Activated CD4-positive, alpha-beta T cell treated with anti-CD3 and anti-CD28 coated beads for 36 hours (primary cell): ENCODE measurements around the gene SNUPN. TPM values are rescaled to one million over a fixed set of nuclear protein-coding genes. Genes with fewer than 3 reads are reported as not detected.
"Not testable (repeated sequence)": the region's sequence is repeated elsewhere in the genome, so short reads cannot be mapped to it uniquely, and the experiment has no call there.

Source experiments
- ATAC-seq: fragments of 200-7000 bp; cut with Tn5 transposase; one replicate; pipeline ENCODE4 v1.10.0; 2021; ENCODE audit warnings: mild to moderate bottlenecking, moderate library complexity
- CTCF ChIA-PET: fragments of 350-600 bp; sonication (Branson Sonifier 250); formaldehyde crosslinking; loops from one replicate; lab custom pipeline; 2021; ENCODE audit warnings: antibody characterized with exemption; lab: Charles Lee
- POLR2A ChIA-PET: fragments of 350-600 bp; sonication (Branson Sonifier 250); formaldehyde crosslinking; loops from one replicate; lab custom pipeline; 2021; ENCODE audit warnings: antibody characterized with exemption, inconsistent platforms; lab: Charles Lee
- DNase-seq: peaks from one replicate; pipeline ENCODE4 v3.0.0-alpha.2; 2020
- H3K27ac Mint-ChIP-seq: one replicate; pipeline ENCODE4 v1.8.0; 2021; ENCODE audit warnings: mixed read lengths
- H3K27me3 Mint-ChIP-seq: one replicate; pipeline ENCODE4 v1.8.0; 2021; ENCODE audit warnings: mixed read lengths
- H3K36me3 Mint-ChIP-seq: one replicate; pipeline ENCODE4 v1.8.0; 2021; ENCODE audit warnings: low read depth, mixed read lengths
- H3K4me1 Mint-ChIP-seq: one replicate; pipeline ENCODE4 v1.8.0; 2021; ENCODE audit warnings: mixed read lengths
- H3K4me3 Mint-ChIP-seq: one replicate; pipeline ENCODE4 v1.8.0; 2021; ENCODE audit warnings: mild to moderate bottlenecking, moderate library complexity, mixed read lengths
- H3K9me3 Mint-ChIP-seq: one replicate; pipeline ENCODE4 v1.8.0; 2021; ENCODE audit warnings: low read depth, mixed read lengths
- intact Hi-C, 2 experiments: fragments of 100-400 bp; cut with DNase I in 1 of 2; cut with micrococcal nuclease in 1 of 2; formaldehyde crosslinking; loops; one replicate each; pipeline versions ENCODE4 v1.14.2 to v1.15.1; 2022 to 2024; cut with DNase I, micrococcal nuclease
- total RNA-seq, 2 experiments: library from RNA; stranded (reverse); gene quantifications; one replicate each; pipeline ENCODE4 v1.2.3, GENCODE V29; 2021

SNUPN gene
- total RNA-seq, 2 experiments from 2014 or later, result 37.4 to 40.3 TPM

- H3K4me3 Mint-ChIP-seq, result peak within 1 kb of the TSS; percentile 87
- H3K4me1 Mint-ChIP-seq, result peaks cover 13% of the 10 kb centered on the region
- ChIA-PET POLR2A (interaction anchor here (0.7 kb wide), 2 partner anchors 61 to 132 kb away, joined by 3 to 6 read pairs; partner anchors contain the start of gene IMP3), CTCF (interaction anchor here (0.7 to 1.0 kb wide), 4 partner anchors 11 to 60 kb away, joined by 3 to 6 read pairs (median 4); partner anchors contain the start of gene IMP3)
- peaks cover 3% of the 10 kb centered on the region for H3K36me3 Mint-ChIP-seq
- H3K9me3 Mint-ChIP-seq, result no peaks in the 10 kb centered on the region
- peak within 1 kb of the TSS; percentile 94 for H3K27ac Mint-ChIP-seq
- DNase-seq (peak; percentile 88), ATAC-seq (peak; percentile 80)
- no peaks in the 10 kb centered on the region for H3K27me3 Mint-ChIP-seq
- intact Hi-C loops, result loop anchor here (1.0 to 5.0 kb wide), 9 partner anchors 46 to 1037 kb away; partner anchors contain the start of genes ARID3B (in 1 of the 2), C15orf39 (in 1 of the 2), IMP3 (in 1 of the 2) and MAN2C1 (in 1 of the 2)
Observed at GRCh38 chr15:75578948-75579920, 46.3 kb downstream of the SNUPN start, which contains the start of gene PTPN9. TSS of gene PTPN9 (minus strand) at chr15:75579315. CDS start at chr15:75578776, 539 bp downstream.

- intact Hi-C loops, result loop anchor here (1.0 to 5.0 kb wide), 5 partner anchors 60 to 1036 kb away; partner anchors contain the start of genes ARID3B (in 1 of the 2), C15orf39 (in 1 of the 2), MAN2C1 (in 1 of the 2) and SIN3A (in 1 of the 2)
- DNase-seq, result peak; percentile 46
- peaks cover 3% of the 10 kb centered on the region for H3K36me3 Mint-ChIP-seq
- H3K4me1 Mint-ChIP-seq, result peaks cover 22% of the 10 kb centered on the region
- CTCF ChIA-PET, result interaction anchor here (0.7 to 1.4 kb wide), 6 partner anchors 10 to 60 kb away, joined by 3 to 6 read pairs (median 4); no protein-coding TSS in a partner anchor
- no peaks in the 10 kb centered on the region for H3K9me3 Mint-ChIP-seq
- H3K27me3 Mint-ChIP-seq, result no peaks in the 10 kb centered on the region
- ATAC-seq, result peak; percentile 49
- POLR2A ChIA-PET, result interaction anchor here (0.6 to 1.0 kb wide), 4 partner anchors 47 to 125 kb away, joined by 3 read pairs; partner anchors contain the start of genes IMP3 and SNUPN
- peak overlapping the region; percentile 87 for H3K4me3 Mint-ChIP-seq
- peak overlapping the region; percentile 94 for H3K27ac Mint-ChIP-seq
Observed at GRCh38 chr15:75578173-75578947, 47.2 kb downstream of the SNUPN start.

- Mint-ChIP-seq H3K4me3 (peak overlapping the region; percentile 87), H3K4me1 (peaks cover 27% of the 10 kb centered on the region), H3K27me3 (no peaks in the 10 kb centered on the region), H3K27ac (peak overlapping the region; percentile 94), H3K9me3 (no peaks in the 10 kb centered on the region), H3K36me3 (peaks cover 3% of the 10 kb centered on the region)
- POLR2A ChIA-PET, result interaction anchor here (0.6 to 1.0 kb wide), 6 partner anchors 13 to 124 kb away, joined by 3 to 4 read pairs (median 3); partner anchors contain the start of genes IMP3 and SNUPN
- CTCF ChIA-PET, result interaction anchor here (0.7 to 1.4 kb wide), 4 partner anchors 9 to 61 kb away, joined by 3 to 6 read pairs (median 4); no protein-coding TSS in a partner anchor
- DNase-seq (peak; percentile 13), ATAC-seq (no peak)
- intact Hi-C loops, result loop anchor here (1.0 to 5.0 kb wide), 5 partner anchors 61 to 1035 kb away; partner anchors contain the start of genes ARID3B (in 1 of the 2), C15orf39 (in 1 of the 2), MAN2C1 (in 1 of the 2) and SIN3A (in 1 of the 2)
Observed at GRCh38 chr15:75577401-75578172, 47.9 kb downstream of the SNUPN start.

- DNase-seq (no peak), ATAC-seq (peak; percentile 39)
- Mint-ChIP-seq H3K27ac (peak overlapping the region; percentile 40), H3K4me1 (peaks cover 21% of the 10 kb centered on the region), H3K9me3 (no peaks in the 10 kb centered on the region), H3K27me3 (no peaks in the 10 kb centered on the region), H3K4me3 (no peak overlapping the region), H3K36me3 (peaks cover 6% of the 10 kb centered on the region)
- ChIA-PET CTCF (interaction anchor here (0.7 to 1.7 kb wide), 4 partner anchors 23 to 206 kb away, joined by 3 to 5 read pairs (median 4); partner anchors contain the start of gene MAN2C1), POLR2A (interaction anchor here (0.6 to 0.9 kb wide), 2 partner anchors 52 to 186 kb away, joined by 6 to 8 read pairs; partner anchors contain the start of gene SNUPN)
- intact Hi-C loops, result no loop called here
Observed at GRCh38 chr15:75573648-75574384, 51.7 kb downstream of the SNUPN start.

- Mint-ChIP-seq H3K36me3 (peaks cover 2% of the 10 kb centered on the region), H3K4me3 (no peak overlapping the region), H3K27me3 (no peaks in the 10 kb centered on the region), H3K27ac (no peak overlapping the region), H3K4me1 (peaks cover 20% of the 10 kb centered on the region), H3K9me3 (no peaks in the 10 kb centered on the region)
- intact Hi-C loops, result no loop called here
- DNase-seq (no peak), ATAC-seq (no peak)
- CTCF ChIA-PET, result interaction anchor here (0.6 to 1.2 kb wide), 3 partner anchors 26 to 83 kb away, joined by 3 to 5 read pairs (median 4); no protein-coding TSS in a partner anchor
- POLR2A ChIA-PET, result interaction anchor here (0.6 kb wide), 1 partner anchor 203 kb away, joined by 3 read pairs; no protein-coding TSS in a partner anchor
Observed at GRCh38 chr15:75570126-75570845, 55.2 kb downstream of the SNUPN start.

- intact Hi-C loops, result no loop called here
- DNase-seq (no peak), ATAC-seq (peak; percentile 53)
- Mint-ChIP-seq H3K27me3 (no peaks in the 10 kb centered on the region), H3K4me1 (peaks cover 5% of the 10 kb centered on the region), H3K27ac (no peak overlapping the region), H3K36me3 (peaks cover 2% of the 10 kb centered on the region), H3K4me3 (no peak overlapping the region), H3K9me3 (no peaks in the 10 kb centered on the region)
- CTCF ChIA-PET, result interaction anchor here (0.6 kb wide), 1 partner anchor 54 kb away, joined by 3 read pairs; no protein-coding TSS in a partner anchor
- POLR2A ChIA-PET, result interaction anchor here (0.8 kb wide), 1 partner anchor 12 kb away, joined by 4 read pairs; no protein-coding TSS in a partner anchor
Observed at GRCh38 chr15:75565062-75565970, 60.2 kb downstream of the SNUPN start.

- Mint-ChIP-seq H3K4me1 (peaks cover 5% of the 10 kb centered on the region), H3K9me3 (no peaks in the 10 kb centered on the region), H3K27ac (no peak overlapping the region), H3K4me3 (no peak overlapping the region), H3K27me3 (no peaks in the 10 kb centered on the region), H3K36me3 (peaks cover 3% of the 10 kb centered on the region)
- intact Hi-C loops, result no loop called here
- ATAC-seq (no peak), DNase-seq (no peak)
- CTCF ChIA-PET, result interaction anchor here (1.0 to 1.1 kb wide), 3 partner anchors 31 to 86 kb away, joined by 3 to 5 read pairs (median 3); partner anchors contain the start of gene SNX33
- POLR2A ChIA-PET, result no interaction called here
Observed at GRCh38 chr15:75561888-75562287, 63.6 kb downstream of the SNUPN start.

- intact Hi-C loops, POLR2A ChIA-PET, DNase-seq, H3K4me3 Mint-ChIP-seq, CTCF ChIA-PET, H3K27me3 Mint-ChIP-seq, H3K36me3 Mint-ChIP-seq, ATAC-seq, H3K27ac Mint-ChIP-seq, H3K4me1 Mint-ChIP-seq, H3K9me3 Mint-ChIP-seq: not testable (repeated sequence)
Observed at GRCh38 chr15:75559360-75559759, 66.2 kb downstream of the SNUPN start.
